ENCODE data around the gene BORCS6. TPM values are rescaled to one million over a fixed set of nuclear protein-coding genes. Genes with fewer than 3 reads are reported as not detected.
"Not testable (repeated sequence)": the region's sequence is repeated elsewhere in the genome, so short reads cannot be mapped to it uniquely, and the experiment has no call there.

BORCS6 gene
- total RNA-seq, 2 donors from 2014 or later = 10.2 to 10.8 TPM

DNA sequence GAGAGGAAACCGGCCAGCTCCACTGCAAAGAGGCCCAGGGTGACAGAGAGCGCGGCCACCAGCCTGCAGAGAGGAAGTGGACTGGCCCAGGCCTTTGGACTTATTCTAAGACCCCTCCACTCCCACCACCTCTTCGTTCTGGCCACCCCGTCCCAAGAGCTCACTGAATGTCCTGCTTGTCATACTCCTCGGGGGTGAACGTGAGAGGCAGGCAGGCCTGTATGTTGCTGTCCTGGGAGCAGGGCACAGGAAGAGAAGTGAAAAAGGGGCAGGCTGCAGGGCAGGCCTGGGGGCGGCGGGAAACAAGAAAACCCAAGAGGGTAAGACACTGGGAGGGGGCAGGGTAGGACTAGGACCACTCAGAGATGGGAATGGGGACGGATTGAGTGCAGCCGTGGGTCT lies 14.2 kb downstream of the BORCS6 start:
- TF ChIP-seq, protein P1, sequence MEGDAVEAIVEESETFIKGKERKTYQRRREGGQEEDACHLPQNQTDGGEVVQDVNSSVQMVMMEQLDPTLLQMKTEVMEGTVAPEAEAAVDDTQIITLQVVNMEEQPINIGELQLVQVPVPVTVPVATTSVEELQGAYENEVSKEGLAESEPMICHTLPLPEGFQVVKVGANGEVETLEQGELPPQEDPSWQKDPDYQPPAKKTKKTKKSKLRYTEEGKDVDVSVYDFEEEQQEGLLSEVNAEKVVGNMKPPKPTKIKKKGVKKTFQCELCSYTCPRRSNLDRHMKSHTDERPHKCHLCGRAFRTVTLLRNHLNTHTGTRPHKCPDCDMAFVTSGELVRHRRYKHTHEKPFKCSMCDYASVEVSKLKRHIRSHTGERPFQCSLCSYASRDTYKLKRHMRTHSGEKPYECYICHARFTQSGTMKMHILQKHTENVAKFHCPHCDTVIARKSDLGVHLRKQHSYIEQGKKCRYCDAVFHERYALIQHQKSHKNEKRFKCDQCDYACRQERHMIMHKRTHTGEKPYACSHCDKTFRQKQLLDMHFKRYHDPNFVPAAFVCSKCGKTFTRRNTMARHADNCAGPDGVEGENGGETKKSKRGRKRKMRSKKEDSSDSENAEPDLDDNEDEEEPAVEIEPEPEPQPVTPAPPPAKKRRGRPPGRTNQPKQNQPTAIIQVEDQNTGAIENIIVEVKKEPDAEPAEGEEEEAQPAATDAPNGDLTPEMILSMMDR (IDR thresholded peaks at IDR 0.05) = no peak
- Histone ChIP-seq H3K36me3 (no peaks in the 10 kb centered on the region), H3K9me3 (no peaks in the 10 kb centered on the region), H3K4me1 (peaks cover 0 to 34% of the 10 kb centered on the region in 2 donors), H3K27me3 (no peaks in the 10 kb centered on the region), H3K27ac (peak overlapping the region; percentile 74), H3K4me3 (peak overlapping the region; percentile 49 to 67)
- no peak for DNase-seq (ENCODE audit: low spot score)

DNA sequence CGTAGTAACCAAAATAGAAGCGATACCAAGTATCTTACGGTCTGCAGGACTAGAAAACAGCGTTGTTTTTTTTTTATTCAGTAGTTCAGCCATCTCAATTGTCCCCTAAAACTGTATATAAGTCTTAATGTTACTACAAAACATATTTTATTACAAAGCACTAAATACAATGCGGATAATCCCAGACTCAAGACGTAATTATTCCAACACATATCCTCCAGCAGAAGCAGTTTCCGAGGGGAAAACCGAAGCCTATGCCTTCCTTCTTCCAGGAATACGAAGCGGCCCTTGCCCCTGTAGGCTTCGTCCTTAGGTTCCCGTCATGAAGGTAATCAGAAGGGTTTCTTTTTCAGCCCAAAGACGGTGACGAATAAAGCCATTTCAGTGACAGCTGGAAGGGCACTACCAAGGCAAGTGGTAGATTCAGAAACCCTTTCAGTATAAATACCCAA lies 16.1 kb downstream of the BORCS6 start:
- Histone ChIP-seq H3K36me3 (no peaks in the 10 kb centered on the region), H3K27ac (peak overlapping the region; percentile 80 to 88), H3K9me3 (no peaks in the 10 kb centered on the region), H3K27me3 (no peaks in the 10 kb centered on the region), H3K4me1 (peaks cover 0 to 34% of the 10 kb centered on the region in 2 donors), H3K4me3 (peak overlapping the region; percentile 16 to 45)
- TF ChIP-seq, protein P1 (IDR thresholded peaks at IDR 0.05) = no peak
- DNase-seq (ENCODE audit: low spot score) = no peak

DNA sequence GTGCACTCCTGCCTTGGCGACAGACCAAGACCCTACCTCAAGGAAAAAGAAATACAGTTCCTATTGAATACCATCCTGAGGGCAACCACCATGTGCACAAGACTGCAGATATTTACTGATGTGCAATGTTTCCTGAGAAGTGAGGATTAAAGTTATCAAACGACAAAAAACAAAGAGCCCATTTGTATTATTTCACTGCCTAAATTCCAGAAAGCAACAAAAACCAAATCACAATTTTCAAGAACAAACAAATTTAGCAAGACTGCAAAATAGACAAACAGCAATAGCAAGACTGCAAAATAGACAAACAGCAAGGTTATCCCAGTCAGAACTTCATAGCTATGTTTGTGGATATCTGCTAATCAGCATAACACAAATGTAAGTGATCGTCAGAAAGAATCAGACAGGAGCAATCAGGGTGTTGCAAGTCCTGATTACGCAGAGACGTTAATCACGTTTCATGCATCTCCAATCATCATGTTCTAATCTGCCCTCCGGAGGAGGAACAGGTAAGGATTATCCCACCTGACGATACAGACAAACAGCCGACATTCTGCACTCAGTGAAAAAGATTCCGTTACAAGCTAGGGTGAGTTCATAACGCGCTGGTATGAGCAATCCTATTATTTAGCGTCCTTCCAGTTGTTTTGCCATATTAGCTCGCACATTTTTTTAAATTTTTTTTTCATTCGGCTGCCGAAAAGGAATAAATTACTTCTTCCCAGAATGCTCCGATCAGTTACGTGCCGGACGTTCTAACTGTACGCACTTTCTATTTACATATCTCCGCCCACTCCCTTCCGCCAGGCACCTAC lies 16.7 kb downstream of the BORCS6 start:
- H3K4me3 ChIP-seq = peak overlapping the region; percentile 16 to 45
- H3K27me3 ChIP-seq = no peaks in the 10 kb centered on the region
- H3K9me3 ChIP-seq = no peaks in the 10 kb centered on the region
- TF ChIP-seq, protein P1 (IDR thresholded peaks at IDR 0.05) = no peak
- peak overlapping the region; percentile 80 to 88 for H3K27ac ChIP-seq
- DNase-seq (ENCODE audit: low spot score) = no peak
- H3K4me1 ChIP-seq = peaks cover 0 to 34% of the 10 kb centered on the region in 2 donors
- H3K36me3 ChIP-seq = no peaks in the 10 kb centered on the region

DNA sequence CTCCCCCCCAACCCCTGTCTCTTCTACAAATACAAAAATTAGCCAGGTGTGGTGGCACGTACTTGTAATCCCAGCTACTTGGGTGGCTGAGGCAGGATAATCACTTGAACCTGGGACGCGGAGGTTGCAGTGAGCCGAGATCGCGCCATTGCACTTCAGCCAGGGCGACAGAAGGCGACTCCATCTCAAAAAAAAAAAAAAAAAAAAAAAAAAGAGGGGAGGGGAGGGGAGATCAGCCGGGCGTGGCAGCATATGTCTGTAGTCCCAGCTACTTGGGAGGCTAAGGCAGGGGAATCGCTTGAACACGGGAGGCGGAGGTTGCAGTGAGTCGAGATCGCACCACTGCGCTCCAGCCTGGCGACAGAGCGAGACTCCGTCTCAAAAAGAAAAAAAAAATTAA lies 19.8 kb downstream of the BORCS6 start:
- DNase-seq (ENCODE audit: low spot score); H3K27ac ChIP-seq; H3K27me3 ChIP-seq; H3K36me3 ChIP-seq; H3K9me3 ChIP-seq; H3K4me3 ChIP-seq: not testable (repeated sequence)
- peaks cover 0 to 16% of the 10 kb centered on the region in 2 donors for H3K4me1 ChIP-seq

DNA sequence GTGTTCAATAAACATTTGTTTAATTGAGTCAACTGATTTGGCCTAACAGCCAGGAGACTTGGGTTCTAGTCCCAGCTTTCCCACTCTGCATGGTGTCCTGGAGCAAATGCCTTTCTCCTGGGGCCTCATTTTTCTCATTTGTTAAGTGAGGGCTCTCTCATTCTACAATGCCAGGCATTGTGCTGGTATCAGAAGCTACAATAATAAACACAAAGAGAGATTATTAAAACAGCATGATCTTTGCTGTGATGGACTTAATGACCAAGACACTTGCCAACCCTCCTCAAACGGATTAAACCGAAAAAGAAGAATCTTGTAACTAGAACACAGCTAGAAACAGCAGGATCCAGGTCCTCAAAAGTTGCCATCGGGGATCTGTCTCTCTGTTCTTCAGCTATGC lies 22.5 kb downstream of the BORCS6 start:
- peaks cover 0 to 21% of the 10 kb centered on the region in 2 donors for H3K4me1 ChIP-seq
- TF ChIP-seq, protein P1 (IDR thresholded peaks at IDR 0.05) = no peak
- no peaks in the 10 kb centered on the region for H3K9me3 ChIP-seq
- no peaks in the 10 kb centered on the region for H3K27me3 ChIP-seq
- H3K27ac ChIP-seq = no peak overlapping the region
- no peak overlapping the region for H3K4me3 ChIP-seq
- H3K36me3 ChIP-seq = no peaks in the 10 kb centered on the region
- no peak for DNase-seq (ENCODE audit: low spot score)

DNA sequence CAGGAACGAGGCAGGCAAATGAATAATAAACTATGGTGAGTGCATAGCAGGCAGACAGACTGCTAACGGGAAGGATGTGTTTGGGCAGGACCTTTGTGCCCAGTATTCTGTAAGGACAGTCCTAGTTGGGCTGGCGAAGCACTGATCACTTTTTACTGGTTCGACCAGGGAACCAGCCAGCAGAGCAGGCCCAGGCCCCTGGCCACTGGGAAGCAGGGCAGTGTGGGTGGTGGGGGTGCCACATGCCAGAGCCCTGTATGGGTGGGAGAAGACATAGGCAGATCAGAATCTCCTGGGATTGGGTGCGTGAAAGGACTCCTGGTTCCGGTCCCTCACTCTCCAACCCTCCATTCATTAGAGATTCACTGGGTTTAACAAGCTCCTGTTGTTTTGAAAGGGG lies 23.2 kb downstream of the BORCS6 start:
- peaks cover 0 to 24% of the 10 kb centered on the region in 2 donors for H3K4me1 ChIP-seq
- H3K9me3 ChIP-seq = no peaks in the 10 kb centered on the region
- H3K27ac ChIP-seq = no peak overlapping the region
- DNase-seq (ENCODE audit: low spot score) = no peak
- H3K27me3 ChIP-seq = no peaks in the 10 kb centered on the region
- H3K36me3 ChIP-seq = no peaks in the 10 kb centered on the region
- TF ChIP-seq, protein P1 (IDR thresholded peaks at IDR 0.05) = no peak
- H3K4me3 ChIP-seq = no peak overlapping the region
